GM19238 (cell line): ENCODE measurements around the gene PBX4.
A peak's percentile ranks its signal among the peaks of the same experiment; 100 is the strongest.

Experiments
- DNase-seq: peaks from one replicate; pipeline ENCODE4 v3.0.0; 2011; ENCODE audit warnings: low spot score; ENCODE audit not compliant: insufficient read length

PBX4 gene

GRCh38 chr19:19527674-19528625 is 90.5 kb downstream of the PBX4 start:
- DNase-seq = no peak

- no peak for DNase-seq
Measured at GRCh38 chr19:19527371-19527656, 91.2 kb downstream of the PBX4 start.

DNA sequence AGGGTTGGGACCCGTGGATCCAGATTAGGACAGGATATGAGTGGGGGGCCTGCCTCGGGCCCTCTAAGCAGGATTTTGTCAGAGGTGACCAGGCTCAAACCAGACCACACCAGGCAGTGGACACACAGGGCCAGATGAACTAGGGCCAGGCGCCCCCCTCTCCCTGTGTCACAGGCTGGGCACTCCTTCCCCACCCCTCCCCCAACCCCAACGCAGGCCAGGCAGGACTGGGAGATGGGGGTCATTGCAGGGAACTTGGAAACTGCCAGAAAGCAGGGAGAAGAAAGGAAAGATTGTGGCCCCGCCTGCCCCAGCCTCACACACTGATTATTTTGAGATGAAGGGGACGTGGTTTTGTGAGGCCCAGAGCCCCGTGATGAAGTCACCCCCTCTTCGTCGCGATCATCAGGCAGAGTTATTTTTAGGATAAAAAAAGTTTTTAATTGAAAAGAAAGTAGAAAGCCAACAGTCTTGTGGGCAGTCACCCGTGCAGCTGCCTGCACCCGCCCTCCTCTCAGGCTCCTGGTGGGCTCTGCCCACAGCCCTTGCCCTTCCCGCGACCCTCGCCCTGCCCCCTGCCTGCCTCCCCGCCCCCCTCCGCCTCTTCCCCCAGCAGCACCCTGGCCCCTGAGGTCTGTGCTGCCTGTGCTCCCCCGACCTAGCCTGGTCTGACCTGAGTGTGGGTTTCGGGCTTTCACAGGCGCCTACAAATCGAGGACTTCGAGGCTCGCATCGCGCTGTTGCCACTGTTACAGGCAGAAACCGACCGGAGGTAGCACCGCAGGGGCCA is 91.7 kb downstream of the PBX4 start:
- DNase-seq = no peak

DNA sequence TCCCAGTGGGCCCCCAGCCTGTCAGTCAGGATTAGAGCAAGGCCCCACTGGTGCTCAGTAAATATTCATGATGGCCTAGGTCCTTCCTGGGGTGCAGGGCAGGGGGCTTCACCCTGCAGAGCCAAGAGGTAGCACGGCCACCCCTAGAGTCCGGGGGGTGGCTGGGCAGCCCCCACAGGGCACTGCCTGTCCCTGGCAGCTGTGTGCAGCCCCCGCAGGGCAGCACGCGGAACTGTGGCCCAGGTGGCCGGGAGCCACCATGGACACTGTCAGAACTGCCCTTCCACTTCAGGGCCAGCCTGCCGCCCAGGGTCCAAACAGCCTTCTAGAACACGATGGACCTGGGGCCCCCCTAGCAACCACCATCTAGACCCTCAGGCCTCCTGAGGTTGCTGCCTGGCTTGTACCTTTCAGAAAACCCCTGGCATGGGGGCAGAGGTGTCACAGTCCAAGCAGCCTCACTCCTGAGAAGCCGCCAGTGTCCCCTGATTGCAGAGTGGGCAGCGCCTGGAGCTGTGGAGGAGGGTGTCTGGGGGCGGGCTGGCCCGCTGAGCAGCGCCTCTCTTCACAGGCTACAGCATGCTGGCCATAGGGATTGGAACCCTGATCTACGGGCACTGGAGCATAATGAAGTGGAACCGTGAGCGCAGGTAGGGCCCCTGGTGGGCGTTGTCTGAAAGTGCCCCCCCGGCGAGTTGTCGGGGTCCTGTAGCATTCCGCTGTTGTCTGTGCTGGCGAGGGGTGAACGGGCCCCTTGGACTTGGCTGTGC is 92.7 kb downstream of the PBX4 start:
- DNase-seq = no peak

- no peak for DNase-seq
Measured at GRCh38 chr19:19524053-19524452, 94.4 kb downstream of the PBX4 start.

DNA sequence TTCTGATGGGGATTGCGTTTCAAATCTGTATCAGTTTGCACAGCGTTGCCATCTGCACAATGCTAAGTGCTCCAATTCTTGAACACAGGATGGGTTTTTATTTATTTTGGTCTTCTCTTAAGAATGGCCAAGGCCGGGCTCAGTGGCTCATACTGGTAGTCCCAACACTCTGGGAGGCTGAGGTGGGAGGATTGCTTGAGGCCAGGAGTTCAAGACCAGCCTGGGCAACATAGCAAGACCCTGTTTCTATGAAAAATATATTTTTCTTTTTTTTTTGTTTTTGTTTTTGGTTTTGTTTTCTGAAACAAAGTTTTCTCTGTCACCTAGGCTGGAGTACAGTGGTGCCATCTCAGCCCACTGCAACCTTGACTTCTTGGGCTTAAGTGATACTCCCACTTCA is 95.3 kb downstream of the PBX4 start:
- DNase-seq = no peak

DNA sequence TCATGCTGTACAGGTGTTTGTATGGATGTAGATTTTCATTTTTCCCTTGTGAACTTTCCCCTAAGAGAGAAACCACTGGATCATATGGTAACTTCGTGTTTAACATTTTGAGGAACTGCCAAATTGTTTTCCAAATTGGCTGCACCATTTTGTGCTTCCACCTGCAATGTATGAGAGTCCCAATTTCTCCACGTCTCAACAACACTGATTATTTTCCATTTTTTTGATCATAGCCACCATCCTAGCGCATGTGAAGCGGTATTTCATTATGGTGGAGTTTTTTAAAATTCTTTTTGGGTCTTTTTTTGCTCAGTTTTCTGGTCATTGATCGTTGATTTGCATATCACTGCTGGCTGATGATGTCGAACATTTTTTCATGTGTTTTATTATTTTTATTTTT is 97.5 kb downstream of the PBX4 start:
- DNase-seq = no peak

DNA sequence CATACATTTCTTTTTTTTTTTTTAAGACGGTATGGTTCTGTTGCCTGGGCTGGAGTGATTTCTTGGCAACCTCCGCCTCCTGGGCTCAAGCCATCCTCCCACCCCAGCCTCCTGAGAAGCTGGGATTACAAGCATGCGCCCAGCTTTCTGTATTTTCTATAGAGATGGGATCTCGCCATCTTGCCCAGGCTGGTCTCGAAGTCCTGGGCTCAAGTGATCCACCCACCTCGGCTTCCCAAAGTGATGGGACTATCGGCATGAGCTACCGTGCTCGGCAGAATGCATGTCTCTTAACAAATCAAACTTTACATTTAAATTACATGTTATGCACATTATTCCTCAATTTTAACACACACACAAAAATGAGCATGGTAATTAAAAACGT is 101.3 kb downstream of the PBX4 start:
- no peak for DNase-seq

- peak; percentile 96 for DNase-seq
Measured at GRCh38 chr19:19515642-19516519, 102.6 kb downstream of the PBX4 start, which contains the start of gene NDUFA13. Gene NDUFA13, plus strand, starts transcription at chr19:19516225. Its CDS starts 14 bp downstream, at chr19:19516239.

DNA sequence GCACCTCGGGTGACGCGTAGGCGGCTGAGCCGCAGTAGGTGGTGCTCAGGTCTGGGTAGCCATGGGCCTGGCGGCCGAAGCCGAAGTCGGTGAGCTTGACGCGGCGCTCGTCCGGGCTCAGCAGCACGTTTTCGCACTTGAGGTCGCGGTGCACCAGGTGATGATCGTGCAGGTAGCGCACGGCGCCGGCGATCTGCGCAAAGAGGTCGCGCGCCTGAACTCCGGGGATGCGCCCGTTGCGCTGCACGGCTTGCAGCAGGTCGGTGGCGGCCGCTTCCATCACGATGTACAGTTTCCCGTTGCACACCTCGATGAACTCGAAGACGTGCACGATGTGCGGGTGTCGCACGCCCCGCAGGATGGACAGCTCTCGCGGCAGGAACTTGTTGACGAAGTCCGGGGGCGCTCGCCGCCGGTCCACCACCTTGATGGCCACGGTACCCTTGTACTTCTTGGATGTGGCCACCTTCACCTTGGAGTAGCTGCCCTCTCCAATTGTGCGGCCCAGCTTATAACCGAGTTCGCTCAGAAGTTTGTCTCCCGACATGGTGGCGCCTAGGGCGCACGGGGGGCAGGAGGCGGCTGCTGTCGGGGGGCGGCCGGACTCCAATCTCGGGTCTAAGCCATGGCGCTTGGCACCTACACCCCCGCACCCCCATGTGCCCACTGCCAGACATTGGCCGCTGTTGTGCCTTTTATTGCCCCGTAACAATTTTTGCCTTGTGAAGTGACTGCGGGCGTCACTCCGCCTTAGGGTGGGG is 103.4 kb downstream of the PBX4 start, which contains the start of gene TSSK6:
TSS of gene TSSK6 (minus strand) at position 668 of the 761 bp plus-strand sequence. CDS start at position 547, 121 bp downstream.
- no peak for DNase-seq

DNA sequence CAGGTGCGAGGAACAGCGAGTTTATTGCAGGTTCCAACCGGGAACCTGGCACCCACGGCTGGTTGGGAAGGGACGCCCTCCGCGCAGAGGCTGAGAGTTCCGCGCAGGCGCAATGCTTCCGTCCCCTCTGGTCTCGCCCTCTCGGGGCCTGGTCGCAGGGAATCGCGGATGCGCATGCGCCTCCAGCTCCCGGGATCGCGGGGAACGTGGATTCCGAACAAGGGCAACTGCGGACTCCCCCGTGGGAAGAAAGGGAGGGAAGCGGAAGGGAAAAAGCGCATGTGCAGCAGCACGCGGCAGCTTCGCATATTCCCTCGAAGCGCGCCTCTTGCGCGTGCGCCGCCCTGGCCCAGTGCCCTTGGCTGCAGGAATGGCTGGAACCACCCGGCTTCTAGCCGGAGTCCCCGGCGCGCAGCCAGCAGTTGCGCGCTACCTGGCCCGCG is 104.3 kb downstream of the PBX4 start:
- no peak for DNase-seq

DNA sequence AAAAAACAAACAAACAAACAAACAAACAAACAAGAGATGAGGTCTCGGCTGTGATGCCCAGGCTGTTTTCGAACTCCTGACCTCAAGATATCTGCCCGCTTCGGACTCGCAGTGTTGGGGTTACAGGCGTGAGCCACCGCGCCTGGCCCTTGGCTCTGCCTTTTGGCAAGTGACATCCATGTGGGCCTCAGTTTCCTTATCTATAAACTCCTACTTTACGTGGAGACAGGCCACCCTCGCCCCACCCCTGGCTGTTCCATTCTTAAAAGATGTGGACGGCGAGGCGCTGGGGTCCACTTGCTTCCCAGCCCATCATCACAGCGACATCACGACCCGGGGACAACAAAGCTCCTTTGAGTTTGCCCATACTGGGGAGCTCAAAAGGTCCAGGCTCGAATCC is 104.8 kb downstream of the PBX4 start:
- no peak for DNase-seq
